Endodermal cell (in vitro differentiated cells): ENCODE results near the gene QRSL1. TPM values are rescaled to one million over a fixed set of nuclear protein-coding genes. Genes with fewer than 3 reads are reported as not detected.

Experiments
- DNase-seq: peaks from one replicate; pipeline ENCODE4 v3.0.0-alpha.2; 2017
- H3K27ac ChIP-seq: 2 replicates; pipeline ENCODE4 v1.5.1; 2013; ENCODE audit warnings: mild to moderate bottlenecking, low read depth, low read length, moderate library complexity
- H3K27me3 ChIP-seq: 2 replicates; pipeline ENCODE4 v1.6.1; 2013; ENCODE audit warnings: mild to moderate bottlenecking, low read length, moderate library complexity; ENCODE audit not compliant: insufficient read depth, control insufficient read depth, poor library complexity, severe bottlenecking
- H3K36me3 ChIP-seq: 2 replicates; pipeline ENCODE4 v1.7.0; 2013; ENCODE audit warnings: mild to moderate bottlenecking, low read length, moderate library complexity; ENCODE audit not compliant: control insufficient read depth, insufficient read depth
- H3K4me1 ChIP-seq: one replicate; pipeline ENCODE4 v1.7.0; 2013; ENCODE audit warnings: low read length; ENCODE audit not compliant: control insufficient read depth, insufficient read depth
- H3K4me3 ChIP-seq: 2 replicates; pipeline ENCODE4 v1.5.1; 2013; ENCODE audit warnings: mild to moderate bottlenecking, low read length, moderate library complexity
- H3K9ac ChIP-seq: 2 replicates; pipeline ENCODE4 v1.6.1; 2013; ENCODE audit warnings: mild to moderate bottlenecking, low read length, moderate library complexity; ENCODE audit not compliant: poor library complexity, severe bottlenecking; ENCODE audit errors: extremely low read depth
- H3K9me3 ChIP-seq: 2 replicates; pipeline ENCODE4 v1.6.1; 2013; ENCODE audit warnings: mild to moderate bottlenecking, low read length, moderate library complexity; ENCODE audit not compliant: control insufficient read depth
- H3K27ac Mint-ChIP-seq: 2 replicates; pipeline ENCODE4 v1.8.0; 2020; ENCODE audit warnings: mixed read lengths
- H3K27me3 Mint-ChIP-seq: 2 replicates; pipeline ENCODE4 v1.8.0; 2021; ENCODE audit warnings: mild to moderate bottlenecking, mixed read lengths; ENCODE audit not compliant: insufficient read depth
- H3K36me3 Mint-ChIP-seq: 2 replicates; pipeline ENCODE4 v1.8.0; 2020; ENCODE audit warnings: low read depth, mixed read lengths
- H3K4me1 Mint-ChIP-seq: 2 replicates; pipeline ENCODE4 v1.8.0; 2020; ENCODE audit warnings: mixed read lengths
- H3K4me3 Mint-ChIP-seq: 2 replicates; pipeline ENCODE4 v1.8.0; 2020; ENCODE audit warnings: mild to moderate bottlenecking, moderate library complexity, mixed read lengths
- H3K9me3 Mint-ChIP-seq: 2 replicates; pipeline ENCODE4 v1.8.0; 2020; ENCODE audit warnings: mild to moderate bottlenecking, mixed read lengths
- CTCF ChIP-seq: fragments of 200-600 bp; sonication (generic); conservative IDR thresholded peaks from 2 replicates; pipeline ENCODE4 v1.5.0; 2021; ENCODE audit warnings: antibody characterized with exemption, mild to moderate bottlenecking
- WGBS, 2 experiments: methylation state at CpG; one replicate each; pipeline versions ENCODE4 v1.1.5 to v1.1.7; 2013; ENCODE audit warnings: missing lambda C conversion rate in 2 of 2, mixed read lengths in 1 of 2; ENCODE audit not compliant: insufficient coverage in 1 of 2, insufficient read length in 1 of 2; 5-methylcytosine and 5-hydroxymethylcytosine counted together
- total RNA-seq, 2 donors: library from RNA; stranded (reverse); fragmentation: NEBNext Ultra II Directional in 1 of 2; extraction: Animal tissue kit (Norgen Biotek cat#: 25700) in 1 of 2; gene quantifications; 2 replicates in 1 of 2; 3 replicates in 1 of 2; pipeline ENCODE4 v1.2.1, GENCODE V29; 2021

QRSL1 gene
- total RNA-seq, 2 donors from 2014 or later: 10.8 to 12.7 TPM

- TF ChIP-seq CTCF: no peak
- H3K4me1 ChIP-seq: no peaks in the 10 kb centered on the region
- DNase-seq: no peak
- H3K27me3 ChIP-seq: no peaks in the 10 kb centered on the region
- Mint-ChIP-seq H3K4me1 (no peaks in the 10 kb centered on the region), H3K27ac (no peak overlapping the region), H3K4me3 (no peak overlapping the region), H3K9me3 (peaks cover 3% of the 10 kb centered on the region), H3K27me3 (no peaks in the 10 kb centered on the region), H3K36me3 (peaks cover 5% of the 10 kb centered on the region)
- no peaks in the 10 kb centered on the region for H3K36me3 ChIP-seq
- H3K27ac ChIP-seq: no peak overlapping the region
- H3K9me3 ChIP-seq: peaks cover 5% of the 10 kb centered on the region
- no CpG with 5 or more reads among the region's 2 CpGs for WGBS, 2 experiments
- H3K4me3 ChIP-seq: no peak overlapping the region
- no peak overlapping the region for H3K9ac ChIP-seq
Observed at GRCh38 chr6:106599440-106599839, 29.9 kb upstream of the QRSL1 start.

GRCh38 chr6:106600329-106600728 is 29.0 kb upstream of the QRSL1 start:
- Mint-ChIP-seq H3K27ac (no peak overlapping the region), H3K4me3 (no peak overlapping the region), H3K36me3 (peaks cover 5% of the 10 kb centered on the region), H3K4me1 (no peaks in the 10 kb centered on the region), H3K9me3 (peaks cover 3% of the 10 kb centered on the region), H3K27me3 (no peaks in the 10 kb centered on the region)
- H3K27me3 ChIP-seq: no peaks in the 10 kb centered on the region
- H3K36me3 ChIP-seq: no peaks in the 10 kb centered on the region
- no peak overlapping the region for H3K4me3 ChIP-seq
- WGBS, 2 experiments: 97% methylated on average over 2 of the region's 2 CpGs; no CpG with 5 or more reads in 1 of the 2 experiments
- no peak overlapping the region for H3K9ac ChIP-seq
- TF ChIP-seq CTCF: no peak
- DNase-seq: no peak
- no peaks in the 10 kb centered on the region for H3K4me1 ChIP-seq
- H3K27ac ChIP-seq: no peak overlapping the region
- peaks cover 5% of the 10 kb centered on the region for H3K9me3 ChIP-seq

GRCh38 chr6:106608080-106608668 is 21.2 kb upstream of the QRSL1 start:
- H3K4me1 ChIP-seq: no peaks in the 10 kb centered on the region
- peak; percentile 61 for DNase-seq
- H3K9me3 ChIP-seq: no peaks in the 10 kb centered on the region
- no peaks in the 10 kb centered on the region for H3K36me3 ChIP-seq
- Mint-ChIP-seq H3K4me3 (no peak overlapping the region), H3K9me3 (peaks cover 8% of the 10 kb centered on the region), H3K36me3 (peaks cover 3% of the 10 kb centered on the region), H3K27ac (no peak overlapping the region), H3K27me3 (no peaks in the 10 kb centered on the region), H3K4me1 (peaks cover 3% of the 10 kb centered on the region)
- no peak overlapping the region for H3K9ac ChIP-seq
- H3K27ac ChIP-seq: no peak overlapping the region
- H3K4me3 ChIP-seq: no peak overlapping the region
- 0 to 23% methylated on average over 1 to 2 of the region's 2 CpGs for WGBS, 2 experiments
- no peaks in the 10 kb centered on the region for H3K27me3 ChIP-seq
- peak; percentile 87 for TF ChIP-seq CTCF
